Loucy (cell line): ENCODE measurements around the gene RGS12.

Source experiments
- EZH2phosphoT487 ChIP-seq: fragments of 200-600 bp; IDR thresholded peaks from 2 replicates; pipeline ENCODE4 v1.6.1; 2018; ENCODE audit warnings: antibody characterized with exemption, mild to moderate bottlenecking, moderate library complexity, borderline replicate concordance
- TF ChIP-seq, protein P1 (sequence below): fragments of 200-600 bp; sonication (generic); conservative IDR thresholded peaks from 2 replicates; pipeline ENCODE4 v1.5.1; 2014; ENCODE audit warnings: mild to moderate bottlenecking, antibody characterized with exemption, low read length

- TF ChIP-seq, protein P1, sequence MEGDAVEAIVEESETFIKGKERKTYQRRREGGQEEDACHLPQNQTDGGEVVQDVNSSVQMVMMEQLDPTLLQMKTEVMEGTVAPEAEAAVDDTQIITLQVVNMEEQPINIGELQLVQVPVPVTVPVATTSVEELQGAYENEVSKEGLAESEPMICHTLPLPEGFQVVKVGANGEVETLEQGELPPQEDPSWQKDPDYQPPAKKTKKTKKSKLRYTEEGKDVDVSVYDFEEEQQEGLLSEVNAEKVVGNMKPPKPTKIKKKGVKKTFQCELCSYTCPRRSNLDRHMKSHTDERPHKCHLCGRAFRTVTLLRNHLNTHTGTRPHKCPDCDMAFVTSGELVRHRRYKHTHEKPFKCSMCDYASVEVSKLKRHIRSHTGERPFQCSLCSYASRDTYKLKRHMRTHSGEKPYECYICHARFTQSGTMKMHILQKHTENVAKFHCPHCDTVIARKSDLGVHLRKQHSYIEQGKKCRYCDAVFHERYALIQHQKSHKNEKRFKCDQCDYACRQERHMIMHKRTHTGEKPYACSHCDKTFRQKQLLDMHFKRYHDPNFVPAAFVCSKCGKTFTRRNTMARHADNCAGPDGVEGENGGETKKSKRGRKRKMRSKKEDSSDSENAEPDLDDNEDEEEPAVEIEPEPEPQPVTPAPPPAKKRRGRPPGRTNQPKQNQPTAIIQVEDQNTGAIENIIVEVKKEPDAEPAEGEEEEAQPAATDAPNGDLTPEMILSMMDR, result no peak
- no peak for TF ChIP-seq EZH2phosphoT487
Measured at GRCh38 chr4:3335385-3335784, 42.6 kb downstream of the RGS12 start.
